Stimulated activated CD8-positive, alpha-beta memory T cell treated with anti-CD3 and anti-CD28 coated beads, Interleukin-7, amount 100 ng/mL, for 4 hours (primary cell): ENCODE measurements around the gene ATG10.
"Not testable (repeated sequence)": the region's sequence is repeated elsewhere in the genome, so short reads cannot be mapped to it uniquely, and the experiment has no call there.

ENCODE experiments used
- DNase-seq, 2 donors: peaks; one replicate each; pipeline ENCODE4 v3.0.0-alpha.2; 2020; ENCODE audit warnings: low read depth in 2 of 2

Gene ATG10

DNA sequence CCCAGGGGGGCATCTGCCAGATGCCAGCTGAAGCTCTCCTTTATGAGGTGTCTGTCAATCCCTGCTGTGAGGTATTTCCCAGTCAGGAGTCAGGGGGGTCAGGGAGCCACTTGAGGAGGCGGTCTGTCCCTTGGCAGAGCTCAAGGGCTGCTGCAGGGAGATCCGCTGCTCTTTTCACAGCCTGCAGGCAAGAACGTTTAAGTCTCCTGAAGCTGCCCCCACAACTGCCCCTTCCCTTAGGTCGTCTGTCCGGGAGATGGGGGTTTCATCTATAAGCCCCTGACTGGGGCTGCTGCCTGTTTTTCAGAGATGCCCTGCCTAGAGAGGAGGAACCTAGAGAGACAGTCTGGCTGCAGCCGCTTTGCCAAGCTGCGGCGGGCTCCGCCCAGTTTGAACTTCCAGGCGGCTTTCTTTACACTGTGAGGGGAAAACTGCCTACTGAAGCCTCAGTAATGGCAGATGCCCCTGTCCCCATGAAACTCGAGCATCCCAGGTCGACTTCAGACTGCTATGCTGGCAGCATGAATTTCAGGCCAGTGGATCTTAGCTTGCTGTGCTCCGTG lies 158.0 kb downstream of the ATG10 start:
- no peak for DNase-seq

DNA sequence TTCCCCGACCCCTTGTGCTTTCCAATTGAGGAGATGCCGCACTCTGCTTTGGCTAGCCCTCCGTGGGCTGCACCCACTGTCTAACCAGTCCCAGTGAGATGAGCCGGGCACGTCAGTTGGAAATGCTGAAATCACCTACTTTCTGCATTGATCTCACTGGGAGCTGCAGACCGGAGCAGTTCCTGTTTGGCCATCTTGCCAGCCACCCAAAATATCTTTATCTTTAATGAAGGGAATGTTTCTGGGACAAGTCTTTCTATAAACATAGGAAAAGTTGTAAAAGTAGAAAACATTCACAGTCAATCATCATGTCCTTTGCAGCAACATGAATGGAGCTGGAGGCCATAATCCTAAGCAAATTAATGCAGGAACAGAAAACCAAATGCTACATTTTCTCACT lies 158.8 kb downstream of the ATG10 start:
- no peak for DNase-seq

DNA sequence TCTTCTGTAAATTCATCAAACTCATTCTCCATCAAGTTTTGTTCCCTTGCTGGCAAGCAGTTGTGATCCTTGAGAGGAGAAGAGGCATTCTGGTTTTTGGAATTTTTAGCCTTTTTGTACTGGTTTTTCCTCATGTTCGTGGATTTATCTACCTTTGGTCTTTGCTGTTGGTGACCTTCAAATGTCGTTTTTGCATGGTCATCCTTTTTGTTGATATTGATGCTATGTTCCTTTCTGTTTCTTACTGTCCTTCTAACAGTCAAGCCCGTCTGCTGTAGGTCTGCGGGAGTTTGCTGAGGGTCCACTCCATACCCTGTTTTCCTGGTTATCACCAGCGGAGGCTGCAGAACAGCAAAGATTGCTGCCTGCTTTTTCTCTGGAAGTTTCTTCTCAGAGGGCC lies 165.4 kb downstream of the ATG10 start:
- no peak for DNase-seq

DNA sequence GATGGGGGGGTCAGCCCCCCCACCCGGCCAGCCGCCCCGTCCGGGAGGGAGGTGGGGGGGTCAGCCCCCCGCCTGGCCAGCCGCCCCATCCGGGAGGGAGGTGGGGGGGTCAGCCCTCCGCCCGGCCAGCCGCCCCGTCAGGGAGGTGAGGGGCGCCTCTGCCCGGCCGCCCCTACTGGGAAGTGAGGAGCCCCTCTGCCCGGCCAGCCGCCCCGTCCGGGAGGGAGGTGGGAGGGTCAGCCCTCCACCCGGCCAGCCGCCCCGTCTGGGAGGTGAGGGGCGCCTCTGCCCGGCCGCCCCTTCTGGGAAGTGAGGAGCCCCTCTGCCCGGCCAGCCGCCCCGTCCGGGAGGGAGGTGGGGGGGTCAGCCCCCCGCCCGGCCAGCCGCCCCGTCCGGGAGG lies 168.0 kb downstream of the ATG10 start:
- DNase-seq: not testable (repeated sequence)

DNA sequence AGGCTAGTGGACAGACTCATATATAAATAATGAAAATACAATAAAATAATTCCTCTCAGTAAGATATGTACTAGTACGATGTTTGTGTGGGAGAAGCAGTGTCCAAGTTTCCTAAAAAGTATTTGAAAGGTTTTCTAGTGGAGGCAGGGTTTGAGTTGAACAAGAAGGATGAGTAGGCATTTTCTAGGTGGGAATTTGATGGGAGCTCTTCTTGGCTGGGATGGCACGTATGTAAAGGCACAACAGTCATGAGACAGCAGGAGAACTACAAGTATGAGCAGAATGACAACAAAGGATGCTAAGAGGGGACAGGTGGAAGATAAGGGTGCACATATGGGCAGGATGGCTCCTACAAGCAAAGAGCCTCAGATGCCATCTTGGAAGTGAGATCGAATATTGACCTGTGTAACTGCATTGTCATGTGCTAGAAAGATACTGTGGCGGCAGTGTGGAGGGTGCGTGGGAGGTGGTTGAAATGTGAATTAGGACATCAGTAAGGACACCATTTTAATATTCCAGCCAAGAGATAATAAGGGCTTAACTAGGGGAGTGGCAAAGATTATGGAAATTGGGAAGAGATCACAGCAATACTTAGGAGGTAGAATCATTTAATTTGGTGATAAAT lies 170.5 kb downstream of the ATG10 start:
- no peak for DNase-seq

DNA sequence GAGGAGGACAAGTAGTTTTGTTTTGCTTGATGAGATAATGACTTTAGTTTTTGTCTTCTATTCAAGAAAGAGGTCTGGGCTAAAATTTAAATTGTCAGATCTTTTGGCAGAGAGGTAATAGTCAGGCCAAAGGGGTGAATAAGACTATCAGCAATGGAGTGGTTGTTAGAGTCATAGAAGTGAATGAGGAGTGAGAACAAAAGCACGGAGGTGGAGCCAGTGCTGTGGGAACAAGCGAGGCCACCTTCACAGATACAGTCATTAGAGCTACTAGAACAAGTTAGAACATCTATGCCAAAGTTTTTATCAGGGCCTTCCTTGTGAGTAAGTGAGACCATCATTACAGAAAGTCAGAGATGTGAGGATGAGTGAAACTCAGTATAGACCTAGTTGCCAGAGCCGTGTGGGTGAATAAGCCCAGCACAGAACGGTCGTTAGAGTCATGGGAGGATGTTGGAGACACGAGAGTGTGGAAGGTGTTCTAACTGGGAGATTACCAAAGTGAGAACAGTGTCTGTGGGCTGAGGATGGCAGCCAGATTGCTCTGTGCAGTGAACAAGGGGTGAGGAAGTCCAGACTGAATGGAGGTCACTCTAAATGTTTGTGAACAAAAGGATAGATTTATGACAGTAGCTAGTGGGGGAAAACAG lies 171.2 kb downstream of the ATG10 start:
- DNase-seq: no peak

DNA sequence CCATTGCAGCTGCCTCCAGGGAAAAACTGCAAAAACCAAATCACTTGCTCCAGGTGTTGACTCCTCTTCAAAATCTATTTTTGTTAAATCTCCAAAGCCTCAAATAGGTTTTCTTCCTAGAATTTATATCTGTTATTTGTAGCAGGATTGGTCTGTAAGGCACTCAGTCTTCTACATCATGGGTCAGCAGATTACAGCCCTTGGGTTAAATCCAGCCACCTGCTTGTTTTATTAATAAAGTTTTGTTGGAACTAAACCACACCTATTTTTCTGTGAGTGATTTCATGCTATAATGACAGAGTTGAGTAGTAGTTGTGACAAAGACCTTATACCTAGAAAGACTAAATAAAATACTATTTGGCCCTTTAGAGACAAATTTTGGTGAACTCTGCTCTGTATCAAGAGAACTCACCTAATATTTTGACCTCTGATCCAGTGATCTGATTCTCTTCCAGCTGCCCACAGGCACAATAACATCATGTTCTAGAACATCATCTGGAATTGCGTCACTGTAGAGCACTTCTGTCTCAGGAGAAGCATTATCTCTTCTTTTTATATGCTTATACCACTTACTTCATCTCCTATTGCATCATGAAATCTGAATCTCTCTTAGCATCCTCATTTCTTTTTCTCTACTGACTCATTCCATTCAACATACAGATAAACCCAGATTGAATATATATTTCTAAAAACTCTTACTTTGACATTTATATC lies 176.2 kb downstream of the ATG10 start:
- no peak for DNase-seq

DNA sequence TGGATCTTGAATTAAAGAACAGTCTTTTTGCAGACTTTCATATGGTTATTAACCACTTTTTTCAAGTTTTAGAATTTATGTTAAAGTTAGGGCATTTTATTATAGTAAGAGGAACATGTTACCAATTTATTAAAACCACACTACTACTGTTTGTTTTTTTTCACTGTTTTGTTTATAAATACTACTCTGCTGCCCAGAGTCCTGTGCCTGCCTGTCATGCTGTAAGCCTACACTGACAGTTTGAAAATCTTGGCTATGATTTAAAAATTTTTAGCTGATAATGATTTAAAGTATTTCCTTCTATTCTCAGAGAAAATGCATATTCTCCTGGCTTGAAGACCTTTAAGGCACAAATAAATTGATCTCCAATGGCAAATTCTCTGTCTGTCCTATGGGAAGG lies 177.6 kb downstream of the ATG10 start:
- DNase-seq: no peak

DNA sequence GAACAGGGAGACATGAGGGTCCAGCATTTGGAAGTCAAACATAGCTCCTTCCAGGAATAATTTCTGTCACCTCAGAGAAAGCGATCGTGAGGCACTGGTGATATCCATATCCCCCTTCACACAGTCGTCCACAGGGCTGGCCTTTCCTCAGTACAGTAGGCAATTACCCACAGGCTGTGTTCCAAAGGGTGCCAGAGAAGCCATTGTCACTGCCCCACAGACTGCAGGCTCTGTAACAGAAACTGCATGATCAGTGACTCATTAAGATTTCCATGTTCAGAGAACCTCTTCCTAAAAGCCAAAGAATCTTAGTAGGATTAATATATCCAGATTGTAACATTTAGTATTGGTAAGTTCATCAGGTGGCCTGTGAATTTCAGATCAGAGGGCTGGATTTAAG lies 178.7 kb downstream of the ATG10 start:
- DNase-seq: no peak

DNA sequence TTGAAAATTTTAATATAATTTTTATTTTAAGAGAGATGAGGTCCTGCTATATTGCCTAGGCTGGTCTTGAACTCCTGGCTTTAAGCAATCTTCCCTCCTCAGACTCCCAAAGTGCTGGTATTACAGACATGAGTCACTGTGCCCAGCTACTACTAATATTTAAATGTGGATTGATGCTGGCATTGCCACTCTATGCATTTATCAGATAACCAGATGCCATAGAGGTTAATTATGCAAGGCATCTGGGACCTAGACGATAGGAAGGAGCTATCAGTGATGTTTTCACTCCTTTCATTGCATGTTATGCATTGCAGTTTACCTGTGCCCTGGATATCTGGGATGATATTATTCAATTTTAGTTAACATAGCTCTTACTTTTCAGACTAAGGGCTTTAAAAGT lies 179.4 kb downstream of the ATG10 start:
- no peak for DNase-seq

DNA sequence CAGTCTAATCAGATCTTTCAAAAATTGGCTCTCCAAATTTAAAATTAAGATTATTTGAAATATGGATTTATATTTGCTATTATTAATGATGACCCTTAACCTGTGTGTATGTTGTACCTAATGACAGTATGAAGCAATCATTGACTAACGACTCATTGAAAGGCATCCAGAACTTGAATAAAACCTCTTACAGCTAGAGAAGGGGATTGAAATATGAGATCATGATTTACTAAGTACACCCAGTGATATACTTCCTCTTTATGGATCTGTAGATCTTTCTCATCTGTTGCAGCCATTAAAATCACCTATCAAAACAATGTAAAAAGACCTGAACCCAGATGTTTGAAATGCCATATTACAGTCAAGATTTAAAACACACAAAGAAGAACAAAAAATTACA lies 179.8 kb downstream of the ATG10 start:
- no peak for DNase-seq

DNA sequence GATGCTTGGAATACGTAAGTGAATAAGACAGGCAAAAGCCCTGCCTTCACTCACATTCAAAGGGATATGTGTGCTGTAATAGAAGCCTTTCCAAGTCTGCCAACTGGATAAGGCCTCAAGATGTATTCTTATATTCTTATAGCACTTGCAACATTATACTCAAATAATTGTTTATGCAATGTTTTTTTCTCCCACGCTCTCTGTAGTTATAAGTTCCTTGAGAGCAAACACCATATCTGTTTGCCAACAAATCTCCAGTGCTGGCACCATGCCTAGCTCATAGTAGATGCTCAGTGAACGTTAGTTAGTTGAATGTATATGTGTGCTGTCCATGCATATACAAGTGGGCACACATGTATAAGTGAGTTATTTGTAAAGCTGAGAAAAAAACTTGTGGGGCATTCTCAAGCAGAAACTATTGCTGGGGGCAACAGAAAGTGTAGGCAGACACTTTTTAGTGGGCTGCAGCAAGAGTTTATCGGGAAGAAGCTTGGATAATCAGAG lies 181.2 kb downstream of the ATG10 start:
- DNase-seq: no peak

DNA sequence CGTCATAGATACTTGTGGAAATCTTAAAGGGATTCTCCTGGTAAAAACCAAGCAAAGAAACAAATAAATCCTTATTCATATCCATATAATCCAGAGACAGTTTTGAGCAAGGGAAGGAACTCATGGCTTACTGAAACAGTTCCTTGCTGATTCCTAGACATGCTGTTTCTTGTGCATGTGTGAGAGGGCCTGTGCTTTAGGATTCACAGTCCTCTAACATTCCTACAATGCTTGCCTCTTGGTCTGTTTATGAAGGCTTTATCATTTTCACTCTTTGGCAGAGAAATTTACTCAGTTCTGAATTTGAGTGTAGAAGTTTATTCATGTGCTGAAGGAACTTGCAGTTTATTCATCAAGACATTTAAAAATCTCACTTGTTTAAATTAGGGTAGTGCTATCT lies 183.0 kb downstream of the ATG10 start:
- no peak for DNase-seq

DNA sequence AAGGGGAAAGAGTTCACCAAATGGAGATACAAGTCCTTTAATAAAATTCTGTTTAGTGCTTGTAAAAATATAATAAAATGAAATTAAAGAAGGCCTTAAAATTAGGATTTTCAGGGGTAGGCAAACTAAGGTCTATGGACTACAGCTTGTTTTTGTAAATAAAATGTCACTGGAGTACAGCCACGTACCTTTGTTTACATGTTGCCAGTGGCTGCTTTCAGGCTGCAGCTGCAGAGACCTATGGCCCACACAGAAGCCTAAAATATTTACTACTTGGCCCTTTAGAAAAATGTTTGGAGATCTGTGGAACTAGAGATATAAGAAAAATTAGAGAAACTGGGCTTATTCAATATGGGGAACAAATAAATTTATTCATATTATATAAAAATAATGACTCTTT lies 183.5 kb downstream of the ATG10 start:
- DNase-seq: no peak

DNA sequence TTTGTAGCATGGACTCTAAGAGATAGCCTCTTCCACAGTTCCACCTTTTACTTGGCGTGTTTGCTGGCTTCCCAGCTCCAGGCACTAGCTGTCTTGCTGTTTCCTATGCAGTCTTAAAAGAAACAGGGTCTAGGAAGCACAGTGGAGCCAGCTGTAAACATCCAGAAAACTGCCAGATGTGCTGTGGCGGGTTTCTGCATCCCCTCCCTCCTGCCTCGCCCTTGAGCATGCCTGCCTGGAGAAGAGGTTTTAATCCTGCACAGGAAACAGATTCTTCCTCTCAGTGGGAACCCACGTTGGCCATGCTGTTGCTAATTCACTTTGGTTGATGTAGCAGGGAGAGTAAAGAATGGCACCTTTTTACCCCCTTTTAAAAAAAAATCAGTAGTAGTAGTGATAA lies 185.1 kb downstream of the ATG10 start:
- DNase-seq: no peak

DNA sequence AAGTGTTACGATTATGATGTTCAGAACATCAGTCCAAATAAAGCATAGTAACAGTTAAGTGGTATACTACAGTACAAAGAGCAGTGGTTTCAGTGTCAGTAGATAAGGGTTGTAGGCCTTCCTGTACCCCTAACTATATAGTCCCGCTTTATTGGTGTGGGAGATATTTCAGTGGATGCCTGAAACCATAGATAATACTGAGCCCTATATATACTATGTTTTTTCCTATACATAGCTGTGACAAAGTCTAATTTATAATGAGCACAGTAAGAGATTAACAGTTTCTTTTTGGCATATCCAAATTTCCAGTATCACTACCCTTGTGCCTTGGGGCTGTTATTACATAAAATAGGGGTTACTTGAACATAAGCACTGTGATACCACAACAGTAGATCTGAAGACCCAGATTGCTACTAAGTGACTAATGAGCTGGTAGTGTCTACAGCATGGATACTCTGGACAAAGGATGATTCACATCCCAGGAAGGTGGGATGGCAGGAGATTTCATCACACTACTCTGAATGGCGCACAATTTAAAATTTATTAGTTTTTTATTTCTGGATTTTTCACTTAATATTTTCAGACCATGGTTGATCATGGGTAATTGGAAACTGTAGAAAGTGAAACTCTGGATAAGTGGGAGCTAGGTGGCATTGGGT lies 187.1 kb downstream of the ATG10 start:
- no peak for DNase-seq

DNA sequence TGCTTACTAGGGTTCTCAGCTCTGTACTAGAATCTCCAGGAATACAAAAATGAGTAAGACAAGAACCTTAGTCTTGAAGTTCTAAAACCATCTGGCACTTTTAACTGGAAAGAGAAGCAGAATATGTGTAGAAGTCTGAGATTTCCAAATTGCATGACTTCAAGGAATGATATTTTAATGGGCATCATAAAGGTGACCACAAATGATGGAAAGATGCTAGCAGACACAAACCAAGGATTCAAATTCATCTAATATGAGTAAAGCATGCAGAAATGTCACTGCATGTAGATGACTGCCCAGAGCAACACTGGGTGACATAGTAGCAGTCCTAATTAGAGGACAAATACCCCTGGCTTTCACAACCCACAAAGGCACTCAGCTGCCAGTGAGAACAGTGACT lies 189.1 kb downstream of the ATG10 start:
- DNase-seq: no peak

DNA sequence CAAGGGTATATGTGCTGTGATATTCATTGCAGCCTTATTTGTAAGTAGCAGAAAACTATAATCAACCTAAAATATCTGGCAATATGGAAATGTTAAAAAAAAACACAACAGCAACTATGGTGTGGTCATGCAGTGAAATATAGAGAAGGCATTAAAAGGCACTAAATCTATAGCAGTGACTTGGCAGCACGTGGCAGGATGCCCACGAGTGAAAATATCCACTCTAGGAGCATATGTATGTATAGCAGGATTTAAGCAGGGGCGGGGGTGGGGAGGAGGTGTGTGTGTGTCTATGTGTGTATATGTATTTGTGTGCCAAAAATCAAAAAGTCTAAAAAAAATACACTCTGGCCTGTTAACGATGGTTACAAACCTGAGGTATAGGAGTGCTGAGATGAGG lies 190.8 kb downstream of the ATG10 start:
- DNase-seq: no peak

DNA sequence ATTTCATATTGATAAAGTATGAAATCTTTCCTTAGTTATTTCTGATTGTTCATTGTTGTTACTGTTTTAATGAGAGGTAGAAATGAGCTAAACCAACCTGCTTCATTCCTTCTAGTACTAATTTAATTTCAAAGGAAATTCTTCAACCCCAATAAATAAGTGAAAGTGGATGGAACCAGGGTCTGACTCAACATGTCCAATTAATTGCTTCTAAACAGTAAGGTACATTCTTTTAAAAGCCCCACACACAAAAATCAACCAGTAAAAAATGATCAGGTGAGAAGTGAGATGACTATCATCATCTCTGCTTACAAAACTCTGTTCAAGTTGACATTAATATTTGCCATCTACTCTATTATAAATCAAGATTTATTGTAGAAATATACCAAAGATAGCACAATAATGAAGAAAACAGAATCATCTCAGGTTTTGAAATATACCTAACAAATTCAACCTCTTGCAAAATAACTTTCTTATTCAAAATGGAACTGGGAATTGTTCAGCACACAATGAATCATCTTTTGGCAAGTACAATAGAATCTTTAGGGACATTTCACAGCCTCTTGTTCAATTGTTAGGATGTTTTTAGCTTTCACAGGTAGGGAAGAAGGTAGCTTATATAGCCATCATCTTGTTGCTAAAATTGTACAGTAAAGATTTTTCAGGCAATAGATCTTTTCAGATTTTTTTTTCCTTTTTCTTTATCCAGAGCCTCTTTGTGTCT lies 191.8 kb downstream of the ATG10 start:
- no peak for DNase-seq

DNA sequence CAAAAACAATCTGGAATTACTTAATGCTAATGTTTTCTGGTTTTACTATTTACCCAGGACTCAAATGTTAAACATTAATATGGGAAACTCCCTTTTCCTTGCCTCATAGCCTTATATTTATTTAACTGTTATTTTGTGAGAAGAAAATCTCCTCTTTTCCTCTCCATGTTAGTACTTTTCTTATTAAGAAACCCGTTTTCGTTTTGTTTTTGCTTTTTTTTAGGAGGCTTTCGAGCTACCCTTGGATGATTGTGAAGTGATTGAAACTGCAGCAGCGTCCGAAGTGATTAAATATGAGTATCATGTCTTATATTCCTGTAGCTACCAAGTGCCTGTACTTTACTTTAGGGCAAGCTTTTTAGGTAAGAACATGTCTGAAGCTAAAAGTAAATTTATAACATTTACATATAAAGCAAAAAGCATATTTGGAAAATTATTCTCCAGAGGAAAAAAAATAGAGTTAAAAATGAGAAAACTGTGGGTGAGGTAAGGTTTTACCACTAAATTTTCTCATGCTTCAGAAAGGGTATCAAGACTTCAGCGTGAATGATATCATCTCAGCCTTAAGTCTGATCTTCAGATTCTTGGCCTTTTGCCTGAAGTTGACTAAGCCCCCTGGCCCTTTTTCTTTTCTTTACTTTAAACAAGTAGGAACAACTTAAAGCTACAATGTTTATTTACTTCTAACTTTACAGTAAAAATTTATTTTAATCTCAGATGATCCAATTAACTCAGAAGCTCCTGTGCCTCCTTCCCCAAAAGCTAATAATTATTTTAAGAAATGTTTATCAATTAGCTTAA lies 192.6 kb downstream of the ATG10 start:
- DNase-seq: no peak
